ENCODE data around the gene EDC3. TPM values are rescaled to one million over a fixed set of nuclear protein-coding genes. Genes with fewer than 3 reads are reported as not detected.

The EDC3 gene
- total RNA-seq, 1 experiment from 2014 or later: 62.0 TPM

- TF ChIP-seq CTCF (IDR thresholded peaks at IDR 0.05; ENCODE audit: insufficient read depth in 1 of 2, low read depth in 1 of 2, low read length in 1 of 2, severe bottlenecking in 1 of 2, unreplicated experiment in 1 of 2): no peak
- peaks cover 22% of the 10 kb centered on the region for H3K36me3 Mint-ChIP-seq (ENCODE audit: insufficient read depth, unreplicated experiment)
- H3K9me3 ChIP-seq: no peaks in the 10 kb centered on the region
- no peaks in the 10 kb centered on the region for H3K27me3 ChIP-seq (replicated peaks; ENCODE audit: control insufficient read depth, insufficient read depth, low read length)
- H3K4me3 ChIP-seq (ENCODE audit: low read depth, low read length): no peak overlapping the region
- DNase-seq: no peak
- intact Hi-C loops (cut with micrococcal nuclease; ENCODE audit: unreplicated experiment): no loop called here
- H3K36me3 ChIP-seq (ENCODE audit: control insufficient read depth, insufficient read depth, low read length): no peaks in the 10 kb centered on the region; the same call in 1 of the 2 replicates
- H3K4me3 Mint-ChIP-seq (ENCODE audit: unreplicated experiment): no peak overlapping the region
- H3K27me3 Mint-ChIP-seq (ENCODE audit: insufficient read depth, unreplicated experiment): no peaks in the 10 kb centered on the region
- H3K4me1 ChIP-seq: peaks cover 15% of the 10 kb centered on the region
- ChIA-PET POLR2A (no interaction called here), CTCF (no interaction called here)
- H3K4me1 Mint-ChIP-seq (ENCODE audit: low read depth, unreplicated experiment): peaks cover 10% of the 10 kb centered on the region
- no peak overlapping the region for H3K27ac Mint-ChIP-seq (ENCODE audit: unreplicated experiment)
- BruUV-seq (replicated peaks): no TSS peak
- H3K9me3 Mint-ChIP-seq (ENCODE audit: unreplicated experiment): no peaks in the 10 kb centered on the region
These were observed 27.8 kb downstream of the EDC3 start for GRCh38 chr15:74667975-74668374.

GRCh38 chr15:74664670-74665069 lies 31.2 kb downstream of the EDC3 start:
- ChIA-PET POLR2A (no interaction called here), CTCF (interaction anchor here (0.5 to 1.2 kb wide), 2 partner anchors 19 to 104 kb away, joined by 5 to 6 read pairs; no protein-coding TSS in a partner anchor)
- H3K9me3 Mint-ChIP-seq (ENCODE audit: unreplicated experiment): no peaks in the 10 kb centered on the region
- Histone ChIP-seq H3K27me3 (replicated peaks; ENCODE audit: control insufficient read depth, insufficient read depth, low read length) (no peaks in the 10 kb centered on the region), H3K4me1 (peaks cover 19% of the 10 kb centered on the region), H3K36me3 (ENCODE audit: control insufficient read depth, insufficient read depth, low read length) (no peaks in the 10 kb centered on the region), H3K4me3 (ENCODE audit: low read depth, low read length) (no peak overlapping the region), H3K9me3 (no peaks in the 10 kb centered on the region)
- intact Hi-C loops (cut with micrococcal nuclease; ENCODE audit: unreplicated experiment): no loop called here
- TF ChIP-seq CTCF (IDR thresholded peaks at IDR 0.05; ENCODE audit: insufficient read depth in 1 of 2, low read depth in 1 of 2, low read length in 1 of 2, severe bottlenecking in 1 of 2, unreplicated experiment in 1 of 2): no peak
- peaks cover 17% of the 10 kb centered on the region for H3K36me3 Mint-ChIP-seq (ENCODE audit: insufficient read depth, unreplicated experiment)
- no peak for DNase-seq
- peaks cover 10% of the 10 kb centered on the region for H3K4me1 Mint-ChIP-seq (ENCODE audit: low read depth, unreplicated experiment)
- peak overlapping the region; percentile 57 for H3K27ac Mint-ChIP-seq (ENCODE audit: unreplicated experiment)
- no peaks in the 10 kb centered on the region for H3K27me3 Mint-ChIP-seq (ENCODE audit: insufficient read depth, unreplicated experiment)
- no peak overlapping the region for H3K4me3 Mint-ChIP-seq (ENCODE audit: unreplicated experiment)
- no TSS peak for BruUV-seq (replicated peaks)

- peak overlapping the region; percentile 57 for H3K27ac Mint-ChIP-seq (ENCODE audit: unreplicated experiment)
- no peaks in the 10 kb centered on the region for H3K36me3 ChIP-seq (ENCODE audit: control insufficient read depth, insufficient read depth, low read length)
- no peaks in the 10 kb centered on the region for H3K9me3 Mint-ChIP-seq (ENCODE audit: unreplicated experiment)
- no peaks in the 10 kb centered on the region for H3K9me3 ChIP-seq
- peaks cover 19% of the 10 kb centered on the region for H3K4me1 ChIP-seq
- DNase-seq: peak; percentile 16 to 37
- H3K27me3 Mint-ChIP-seq (ENCODE audit: insufficient read depth, unreplicated experiment): no peaks in the 10 kb centered on the region
- H3K4me3 Mint-ChIP-seq (ENCODE audit: unreplicated experiment): no peak overlapping the region
- POLR2A ChIA-PET: no interaction called here
- H3K27me3 ChIP-seq (replicated peaks; ENCODE audit: control insufficient read depth, insufficient read depth, low read length): no peaks in the 10 kb centered on the region
- intact Hi-C loops (cut with micrococcal nuclease; ENCODE audit: unreplicated experiment): no loop called here
- no TSS peak for BruUV-seq (replicated peaks)
- CTCF ChIA-PET: interaction anchor here (1.2 kb wide), 1 partner anchor 105 kb away, joined by 5 read pairs; no protein-coding TSS in a partner anchor
- no peak for TF ChIP-seq CTCF (IDR thresholded peaks at IDR 0.05; ENCODE audit: insufficient read depth in 1 of 2, low read depth in 1 of 2, low read length in 1 of 2, severe bottlenecking in 1 of 2, unreplicated experiment in 1 of 2)
- H3K4me1 Mint-ChIP-seq (ENCODE audit: low read depth, unreplicated experiment): peaks cover 10% of the 10 kb centered on the region
- peaks cover 17% of the 10 kb centered on the region for H3K36me3 Mint-ChIP-seq (ENCODE audit: insufficient read depth, unreplicated experiment)
- no peak overlapping the region for H3K4me3 ChIP-seq (ENCODE audit: low read depth, low read length)
These were observed 31.7 kb downstream of the EDC3 start for GRCh38 chr15:74664028-74664616.

All from Caco-2 (cell line).